ENCODE results near the gene GALNT9.
"Not testable (repeated sequence)": the region's sequence is repeated elsewhere in the genome, so short reads cannot be mapped to it uniquely, and the experiment has no call there.

GALNT9 gene

GRCh38 chr12:132311201-132311915 lies 18.0 kb downstream of the GALNT9 start:
- DNase-seq, result no peak

GRCh38 chr12:132310181-132311040 lies 19.0 kb downstream of the GALNT9 start:
- no peak for DNase-seq

GRCh38 chr12:132309596-132310086 lies 19.7 kb downstream of the GALNT9 start:
- no peak for DNase-seq

- no peak for DNase-seq
Observed at GRCh38 chr12:132308853-132309595, 20.4 kb downstream of the GALNT9 start.

GRCh38 chr12:132307976-132308852 lies 21.2 kb downstream of the GALNT9 start:
- DNase-seq, result no peak

- no peak for DNase-seq
Observed at GRCh38 chr12:132306885-132307191, 22.6 kb downstream of the GALNT9 start.

GRCh38 chr12:132305991-132306884 lies 23.2 kb downstream of the GALNT9 start:
- no peak for DNase-seq

- no peak for DNase-seq
Observed at GRCh38 chr12:132305560-132305966, 23.8 kb downstream of the GALNT9 start.

- DNase-seq, result not testable (repeated sequence)
Observed at GRCh38 chr12:132304866-132305265, 24.5 kb downstream of the GALNT9 start.

GRCh38 chr12:132303853-132304373 lies 25.5 kb downstream of the GALNT9 start:
- not testable (repeated sequence) for DNase-seq

- no peak for DNase-seq
Observed at GRCh38 chr12:132302466-132303358, 26.7 kb downstream of the GALNT9 start.

GRCh38 chr12:132300789-132301722 lies 28.3 kb downstream of the GALNT9 start:
- DNase-seq, result no peak

GRCh38 chr12:132296063-132296462 lies 33.3 kb downstream of the GALNT9 start:
- DNase-seq, result no peak

- DNase-seq, result not testable (repeated sequence)
Observed at GRCh38 chr12:132295561-132295960, 33.8 kb downstream of the GALNT9 start.

GRCh38 chr12:132295101-132295526 lies 34.3 kb downstream of the GALNT9 start:
- no peak for DNase-seq

- no peak for DNase-seq
Observed at GRCh38 chr12:132294121-132295034, 35.0 kb downstream of the GALNT9 start.
